ENCODE results near the gene ZNF319. TPM values are rescaled to one million over a fixed set of nuclear protein-coding genes. Genes with fewer than 3 reads are reported as not detected.

ZNF319 gene
- total RNA-seq, 1 donor from 2014 or later, result 11.5 TPM

Other genes starting within 250 kb of the ZNF319 start
- gene KIFC3, start 198.2 kb downstream of the ZNF319 start, total RNA-seq, result 80.4 and 96.9 TPM in 2 replicates
- gene CNGB1, start 29.5 kb downstream of the ZNF319 start, total RNA-seq, result not detected in 2 replicates
- 91.3 and 100.0 TPM in 2 replicates for gene USB1, start 735 bp upstream of the ZNF319 start, total RNA-seq
- gene MMP15, start 25.1 kb upstream of the ZNF319 start, total RNA-seq, result 14.8 and 15.4 TPM in 2 replicates
- gene CFAP20, start 128.7 kb upstream of the ZNF319 start, total RNA-seq, result 40.1 and 43.6 TPM in 2 replicates
- 87.7 and 96.2 TPM in 2 replicates for gene CSNK2A2, start 197.4 kb upstream of the ZNF319 start, total RNA-seq

Data from astrocyte (in vitro differentiated cells and primary cell).